Endodermal cell (in vitro differentiated cells): ENCODE results near the gene PTGES. TPM values are rescaled to one million over a fixed set of nuclear protein-coding genes. Genes with fewer than 3 reads are reported as not detected.

Source experiments
- DNase-seq: peaks from one replicate; pipeline ENCODE4 v3.0.0-alpha.2; 2017
- H3K27ac ChIP-seq: 2 replicates; pipeline ENCODE4 v1.5.1; 2013; ENCODE audit warnings: mild to moderate bottlenecking, low read depth, low read length, moderate library complexity
- H3K27me3 ChIP-seq: 2 replicates; pipeline ENCODE4 v1.6.1; 2013; ENCODE audit warnings: mild to moderate bottlenecking, low read length, moderate library complexity; ENCODE audit not compliant: insufficient read depth, control insufficient read depth, poor library complexity, severe bottlenecking
- H3K36me3 ChIP-seq: 2 replicates; pipeline ENCODE4 v1.7.0; 2013; ENCODE audit warnings: mild to moderate bottlenecking, low read length, moderate library complexity; ENCODE audit not compliant: control insufficient read depth, insufficient read depth
- H3K4me1 ChIP-seq: one replicate; pipeline ENCODE4 v1.7.0; 2013; ENCODE audit warnings: low read length; ENCODE audit not compliant: control insufficient read depth, insufficient read depth
- H3K4me3 ChIP-seq: 2 replicates; pipeline ENCODE4 v1.5.1; 2013; ENCODE audit warnings: mild to moderate bottlenecking, low read length, moderate library complexity
- H3K9ac ChIP-seq: 2 replicates; pipeline ENCODE4 v1.6.1; 2013; ENCODE audit warnings: mild to moderate bottlenecking, low read length, moderate library complexity; ENCODE audit not compliant: poor library complexity, severe bottlenecking; ENCODE audit errors: extremely low read depth
- H3K9me3 ChIP-seq: 2 replicates; pipeline ENCODE4 v1.6.1; 2013; ENCODE audit warnings: mild to moderate bottlenecking, low read length, moderate library complexity; ENCODE audit not compliant: control insufficient read depth
- H3K27ac Mint-ChIP-seq: 2 replicates; pipeline ENCODE4 v1.8.0; 2020; ENCODE audit warnings: mixed read lengths
- H3K27me3 Mint-ChIP-seq: 2 replicates; pipeline ENCODE4 v1.8.0; 2021; ENCODE audit warnings: mild to moderate bottlenecking, mixed read lengths; ENCODE audit not compliant: insufficient read depth
- H3K36me3 Mint-ChIP-seq: 2 replicates; pipeline ENCODE4 v1.8.0; 2020; ENCODE audit warnings: low read depth, mixed read lengths
- H3K4me1 Mint-ChIP-seq: 2 replicates; pipeline ENCODE4 v1.8.0; 2020; ENCODE audit warnings: mixed read lengths
- H3K4me3 Mint-ChIP-seq: 2 replicates; pipeline ENCODE4 v1.8.0; 2020; ENCODE audit warnings: mild to moderate bottlenecking, moderate library complexity, mixed read lengths
- H3K9me3 Mint-ChIP-seq: 2 replicates; pipeline ENCODE4 v1.8.0; 2020; ENCODE audit warnings: mild to moderate bottlenecking, mixed read lengths
- CTCF ChIP-seq: fragments of 200-600 bp; sonication (generic); conservative IDR thresholded peaks from 2 replicates; pipeline ENCODE4 v1.5.0; 2021; ENCODE audit warnings: antibody characterized with exemption, mild to moderate bottlenecking
- WGBS, 2 experiments: methylation state at CpG; one replicate each; pipeline versions ENCODE4 v1.1.5 to v1.1.7; 2013; ENCODE audit warnings: missing lambda C conversion rate in 2 of 2, mixed read lengths in 1 of 2; ENCODE audit not compliant: insufficient coverage in 1 of 2, insufficient read length in 1 of 2; 5-methylcytosine and 5-hydroxymethylcytosine counted together
- total RNA-seq, 2 donors: library from RNA; stranded (reverse); fragmentation: NEBNext Ultra II Directional in 1 of 2; extraction: Animal tissue kit (Norgen Biotek cat#: 25700) in 1 of 2; gene quantifications; 2 replicates in 1 of 2; 3 replicates in 1 of 2; pipeline ENCODE4 v1.2.1, GENCODE V29; 2021

The PTGES gene
- total RNA-seq, 2 donors from 2014 or later = 0.29 to 0.62 TPM

- Histone ChIP-seq H3K27me3 (no peaks in the 10 kb centered on the region), H3K4me1 (no peaks in the 10 kb centered on the region), H3K36me3 (no peaks in the 10 kb centered on the region), H3K9ac (no peak overlapping the region), H3K4me3 (no peak overlapping the region), H3K9me3 (no peaks in the 10 kb centered on the region), H3K27ac (no peak overlapping the region)
- Mint-ChIP-seq H3K36me3 (no peaks in the 10 kb centered on the region), H3K27ac (no peak overlapping the region), H3K4me3 (no peak overlapping the region), H3K27me3 (peaks cover 18% of the 10 kb centered on the region), H3K9me3 (no peaks in the 10 kb centered on the region), H3K4me1 (peaks cover 7% of the 10 kb centered on the region)
- TF ChIP-seq CTCF = no peak
- 95 to 96% methylated on average over 5 to 6 of the region's 6 CpGs for WGBS, 2 experiments
- DNase-seq = no peak
Measured at GRCh38 chr9:129756191-129756590, 3.3 kb upstream of the PTGES start.

- no peak for DNase-seq
- H3K4me1 ChIP-seq = no peaks in the 10 kb centered on the region
- Mint-ChIP-seq H3K4me1 (peaks cover 9% of the 10 kb centered on the region), H3K36me3 (no peaks in the 10 kb centered on the region), H3K27me3 (peaks cover 18% of the 10 kb centered on the region), H3K9me3 (no peaks in the 10 kb centered on the region), H3K4me3 (no peak overlapping the region), H3K27ac (no peak overlapping the region)
- TF ChIP-seq CTCF = no peak
- H3K27ac ChIP-seq = no peak overlapping the region
- H3K27me3 ChIP-seq = no peaks in the 10 kb centered on the region
- H3K9me3 ChIP-seq = no peaks in the 10 kb centered on the region
- 88 to 91% methylated on average over 5 of the region's 5 CpGs for WGBS, 2 experiments
- no peak overlapping the region for H3K4me3 ChIP-seq
- no peak overlapping the region for H3K9ac ChIP-seq
- H3K36me3 ChIP-seq = no peaks in the 10 kb centered on the region
Measured at GRCh38 chr9:129755151-129755550, 2.3 kb upstream of the PTGES start.

GRCh38 chr9:129751841-129752801, 721 bp downstream of the PTGES start:
- peaks cover 10% of the 10 kb centered on the region for H3K4me1 Mint-ChIP-seq
- Histone ChIP-seq H3K27me3 (no peaks in the 10 kb centered on the region), H3K27ac (no peak overlapping the region), H3K36me3 (no peaks in the 10 kb centered on the region), H3K4me1 (no peaks in the 10 kb centered on the region), H3K9ac (no peak overlapping the region), H3K4me3 (no peak overlapping the region), H3K9me3 (no peaks in the 10 kb centered on the region)
- peak; percentile 60 for DNase-seq
- no peaks in the 10 kb centered on the region for H3K9me3 Mint-ChIP-seq
- no peaks in the 10 kb centered on the region for H3K36me3 Mint-ChIP-seq
- no peak for TF ChIP-seq CTCF
- H3K4me3 Mint-ChIP-seq = no peak overlapping the region
- H3K27ac Mint-ChIP-seq = no peak overlapping the region
- 88 to 97% methylated on average over 16 to 31 of the region's 31 CpGs for WGBS, 2 experiments
- H3K27me3 Mint-ChIP-seq = peaks cover 15% of the 10 kb centered on the region
